GM12872 (cell line): Measurements from ENCODE around the gene CACNA1F.

Experiments
- TF ChIP-seq, protein P1 (sequence below): IDR thresholded peaks from 3 replicates; pipeline ENCODE4 v1.5.1; 2011; ENCODE audit warnings: low read depth, mild to moderate bottlenecking, low read length, moderate library complexity; ENCODE audit not compliant: insufficient read depth

CACNA1F gene

GRCh38 chrX:49177873-49178480 lies 55.2 kb downstream of the CACNA1F start:
- TF ChIP-seq, protein P1, sequence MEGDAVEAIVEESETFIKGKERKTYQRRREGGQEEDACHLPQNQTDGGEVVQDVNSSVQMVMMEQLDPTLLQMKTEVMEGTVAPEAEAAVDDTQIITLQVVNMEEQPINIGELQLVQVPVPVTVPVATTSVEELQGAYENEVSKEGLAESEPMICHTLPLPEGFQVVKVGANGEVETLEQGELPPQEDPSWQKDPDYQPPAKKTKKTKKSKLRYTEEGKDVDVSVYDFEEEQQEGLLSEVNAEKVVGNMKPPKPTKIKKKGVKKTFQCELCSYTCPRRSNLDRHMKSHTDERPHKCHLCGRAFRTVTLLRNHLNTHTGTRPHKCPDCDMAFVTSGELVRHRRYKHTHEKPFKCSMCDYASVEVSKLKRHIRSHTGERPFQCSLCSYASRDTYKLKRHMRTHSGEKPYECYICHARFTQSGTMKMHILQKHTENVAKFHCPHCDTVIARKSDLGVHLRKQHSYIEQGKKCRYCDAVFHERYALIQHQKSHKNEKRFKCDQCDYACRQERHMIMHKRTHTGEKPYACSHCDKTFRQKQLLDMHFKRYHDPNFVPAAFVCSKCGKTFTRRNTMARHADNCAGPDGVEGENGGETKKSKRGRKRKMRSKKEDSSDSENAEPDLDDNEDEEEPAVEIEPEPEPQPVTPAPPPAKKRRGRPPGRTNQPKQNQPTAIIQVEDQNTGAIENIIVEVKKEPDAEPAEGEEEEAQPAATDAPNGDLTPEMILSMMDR: no peak

- TF ChIP-seq, protein P1: peak; percentile 21; the same call in 1 of the 3 replicates
Measured at GRCh38 chrX:49177338-49177833, 55.8 kb downstream of the CACNA1F start.

DNA sequence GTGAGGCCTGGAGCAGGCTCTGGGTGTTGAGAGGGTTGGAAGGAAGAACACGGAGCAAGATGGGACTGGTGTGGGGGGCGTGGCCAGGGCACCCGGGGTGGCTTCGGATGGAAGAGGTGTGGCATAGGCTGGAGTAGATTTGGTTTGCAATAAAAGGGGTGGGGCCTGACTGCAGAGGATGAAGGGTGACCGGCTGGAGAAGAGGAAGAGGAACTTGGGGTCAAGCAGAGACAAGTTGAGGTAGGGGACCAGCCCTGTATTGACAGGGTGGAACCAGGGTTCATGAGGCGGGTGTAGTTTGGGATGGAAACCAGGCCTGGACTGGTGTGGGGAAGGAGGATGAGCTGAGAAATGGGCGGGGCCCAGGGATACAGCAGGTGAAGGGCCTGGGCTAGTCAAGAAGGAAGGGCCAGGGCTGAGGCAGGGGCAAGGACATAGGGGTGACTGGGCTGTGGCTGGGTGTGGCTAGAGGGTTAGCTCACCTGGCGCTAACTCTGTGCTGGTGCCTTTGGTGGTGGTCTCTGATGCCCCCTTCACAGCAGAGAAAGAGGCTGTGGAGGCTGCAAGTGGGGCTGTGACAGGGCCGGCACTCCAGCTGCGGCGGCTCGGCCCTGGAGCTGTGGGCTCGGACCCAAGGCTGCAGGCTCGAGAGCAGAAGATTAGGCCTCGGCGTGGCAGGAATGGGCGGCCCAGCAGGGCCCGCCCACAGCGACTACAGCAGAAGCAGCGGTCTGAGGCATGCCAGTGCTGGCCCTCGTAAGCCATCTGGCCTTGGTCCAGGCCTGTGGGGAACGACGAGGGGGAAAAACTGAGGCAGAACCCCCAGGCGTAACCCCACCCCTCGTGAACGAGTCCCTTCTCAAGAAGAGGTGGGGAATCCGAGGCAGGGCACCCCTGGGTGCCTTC lies 56.5 kb downstream of the CACNA1F start:
- TF ChIP-seq, protein P1: no peak

DNA sequence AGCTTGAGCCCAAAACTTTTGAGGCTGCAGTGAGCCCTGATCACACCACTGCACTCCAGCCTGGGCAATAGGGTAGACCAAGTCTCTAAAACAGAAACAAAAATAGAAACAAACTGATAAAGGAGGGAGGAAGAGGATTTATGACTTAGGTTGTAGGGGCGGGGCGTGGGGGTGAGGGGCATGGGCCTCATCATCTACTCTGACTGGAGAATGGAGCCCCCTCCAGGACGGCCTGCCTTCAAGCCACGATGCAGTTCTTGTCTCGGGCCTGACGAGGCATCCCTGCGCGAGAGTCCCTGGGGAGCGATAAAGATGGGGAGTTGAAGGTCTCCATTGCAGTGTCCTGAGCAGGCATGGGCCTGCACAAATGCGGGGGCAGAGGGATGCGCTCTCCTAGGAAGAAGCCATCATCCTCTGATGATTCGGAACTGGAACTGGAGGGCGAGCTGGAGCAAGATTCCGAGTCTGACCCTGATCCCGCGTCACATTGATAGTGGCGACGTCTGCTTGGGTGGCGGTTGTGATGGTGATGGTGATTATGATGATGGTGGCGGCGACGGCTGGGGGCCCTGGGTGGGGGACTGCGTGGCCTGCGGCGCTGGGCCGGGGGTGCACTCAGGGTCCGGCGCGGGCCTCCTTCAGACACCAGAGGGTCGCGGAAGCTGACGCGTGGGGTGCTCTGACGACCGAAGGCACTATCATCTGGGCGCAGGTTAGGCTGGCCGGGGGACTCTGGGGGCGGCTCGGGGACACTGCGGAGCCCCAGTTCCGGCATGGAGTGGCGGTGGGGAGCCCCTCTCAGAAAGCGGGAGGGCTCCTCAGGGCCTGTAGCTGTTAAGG lies 57.5 kb downstream of the CACNA1F start:
- TF ChIP-seq, protein P1: no peak

DNA sequence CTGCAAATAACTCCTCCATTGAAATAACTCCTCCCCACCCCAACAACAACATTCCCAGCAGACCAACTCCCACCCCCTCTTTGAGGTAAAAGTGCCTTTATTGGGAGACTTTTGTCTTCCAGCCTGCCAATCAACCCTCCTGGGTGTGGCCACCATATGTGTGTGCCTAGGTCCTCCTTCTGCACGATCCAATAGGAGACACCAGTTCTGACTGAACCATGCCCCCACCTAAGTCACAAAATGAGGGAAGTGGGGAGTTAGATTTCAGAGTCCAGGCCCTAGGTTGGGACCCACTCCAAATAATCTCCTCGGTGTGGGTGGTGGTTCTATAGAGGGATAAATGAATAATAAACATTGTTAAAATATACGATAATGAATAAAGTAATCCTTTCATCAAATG lies 58.4 kb downstream of the CACNA1F start:
- TF ChIP-seq, protein P1: no peak

DNA sequence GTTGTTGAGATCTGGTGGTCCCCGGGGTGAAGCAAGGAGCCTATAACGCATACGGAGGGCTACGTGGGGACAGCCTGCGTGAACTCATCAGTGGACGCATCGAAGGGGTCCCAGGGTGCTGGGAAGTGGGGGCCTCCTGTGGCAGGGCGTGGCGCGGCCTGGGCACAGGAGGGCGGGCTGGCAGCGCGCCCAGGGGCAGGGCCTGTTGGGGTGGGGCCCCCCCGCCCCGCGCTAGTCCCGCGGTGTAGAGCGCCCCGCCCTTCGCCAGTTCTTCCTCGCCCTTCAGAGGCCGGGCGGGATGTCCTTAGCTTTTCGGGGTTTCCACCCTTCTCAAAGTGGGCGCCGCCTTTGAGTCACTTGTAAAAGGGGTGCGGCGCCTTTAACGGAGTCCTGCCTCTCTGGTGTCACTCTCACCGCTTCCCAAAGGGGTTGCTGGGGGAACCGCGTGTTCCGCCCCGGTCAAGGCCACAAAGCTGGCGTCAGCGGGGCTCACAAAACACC lies 60.8 kb downstream of the CACNA1F start:
- TF ChIP-seq, protein P1: no peak

DNA sequence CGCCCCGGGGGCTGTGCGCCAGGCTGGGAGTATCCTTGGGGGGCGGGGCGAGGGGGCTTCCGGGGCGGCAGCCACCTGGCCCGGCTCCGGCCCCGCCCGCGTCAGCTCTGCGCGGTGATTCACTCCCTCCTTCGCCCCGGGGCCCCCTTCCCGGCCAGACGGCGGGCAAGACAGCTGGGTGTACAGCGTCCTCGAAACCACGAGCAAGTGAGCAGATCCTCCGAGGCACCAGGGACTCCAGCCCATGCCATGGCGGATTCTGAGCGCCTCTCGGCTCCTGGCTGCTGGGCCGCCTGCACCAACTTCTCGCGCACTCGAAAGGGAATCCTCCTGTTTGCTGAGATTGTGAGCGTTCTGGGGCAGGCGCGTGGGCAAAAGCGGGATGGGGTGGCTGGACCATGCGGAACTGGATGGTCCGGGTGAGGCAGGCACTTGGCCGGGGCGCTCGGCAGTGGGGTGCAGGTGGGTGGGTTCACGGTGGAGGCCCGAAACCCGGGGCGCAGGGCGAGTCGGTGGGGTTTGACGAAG lies 61.3 kb downstream of the CACNA1F start, which contains the start of gene PLP2:
TSS of gene PLP2 (plus strand) at position 147 of the 528 bp plus-strand sequence. CDS start at position 250, 103 bp downstream.
- TF ChIP-seq, protein P1: no peak
